OCI-LY3 (cell line): ENCODE results near the gene BIRC6.

Source experiments
- H2AFZ ChIP-seq: fragments of 200-600, 300-600 bp; shearing (Covaris generic); 2 replicates; pipeline ENCODE4 v1.6.0; 2014; ENCODE audit warnings: antibody characterized with exemption, low read depth, low read length
- H3K27ac ChIP-seq: fragments of 200-600, 300-600 bp; sonication (generic); 2 replicates; pipeline ENCODE4 v1.5.1; 2014; ENCODE audit warnings: mild to moderate bottlenecking, low read length, moderate library complexity, mixed read lengths
- H3K27me3 ChIP-seq: fragments of 200-600, 300-600 bp; sonication (generic); 2 replicates; pipeline ENCODE4 v1.6.1; 2014; ENCODE audit warnings: low read depth, low read length, mixed read lengths
- H3K36me3 ChIP-seq: fragments of 200-600, 300-600 bp; sonication (generic); replicated peaks from 2 replicates; pipeline ENCODE3; 2014; ENCODE audit warnings: low read depth, low read length, mixed read lengths
- H3K4me1 ChIP-seq: fragments of 300-600, 200-600 bp; sonication (generic); 2 replicates; pipeline ENCODE4 v1.6.1; 2014; ENCODE audit warnings: low read length, mixed read lengths
- H3K4me2 ChIP-seq: fragments of 200-600, 300-600 bp; sonication (generic); 2 replicates; pipeline ENCODE4 v1.6.1; 2014; ENCODE audit warnings: low read length, mixed read lengths
- H3K4me3 ChIP-seq: fragments of 300-600, 200-600 bp; sonication (generic); 2 replicates; pipeline ENCODE4 v1.5.1; 2014; ENCODE audit warnings: antibody characterized with exemption, mild to moderate bottlenecking, low read length, moderate library complexity
- H3K79me2 ChIP-seq: fragments of 300-600, 200-600 bp; shearing (Covaris generic); 2 replicates; pipeline ENCODE4 v1.6.1; 2014; ENCODE audit warnings: mild to moderate bottlenecking, low read length, mixed read lengths
- H3K9ac ChIP-seq: fragments of 300-600, 200-600 bp; shearing (Covaris generic); 2 replicates; pipeline ENCODE4 v1.6.0; 2014; ENCODE audit warnings: mild to moderate bottlenecking, low read length, moderate library complexity
- H3K9me3 ChIP-seq: fragments of 200-600, 300-600 bp; shearing (Covaris generic); 2 replicates; pipeline ENCODE4 v1.6.1; 2014; ENCODE audit warnings: low read length, mixed read lengths; ENCODE audit not compliant: insufficient read depth
- H4K20me1 ChIP-seq: fragments of 200-600, 300-600 bp; sonication (generic); 2 replicates; pipeline ENCODE4 v1.6.1; 2016; ENCODE audit warnings: low read length, mixed read lengths; ENCODE audit not compliant: insufficient read depth
- CTCF ChIP-seq: fragments of 200-600, 300-600 bp; sonication (generic); IDR thresholded peaks from 2 replicates; pipeline ENCODE4 v1.5.1; 2014; ENCODE audit warnings: antibody characterized with exemption, low read length, low read depth
- EZH2phosphoT487 ChIP-seq: fragments of 200-600 bp; shearing (Covaris generic); IDR thresholded peaks from 2 replicates; pipeline ENCODE4 v1.6.1; 2018; ENCODE audit warnings: antibody characterized with exemption, mixed run types, low read depth

The BIRC6 gene

GRCh38 chr2:32474381-32474780 is 117.6 kb downstream of the BIRC6 start:
- Histone ChIP-seq H3K9ac (no peak overlapping the region), H3K4me3 (no peak overlapping the region), H3K27ac (no peak overlapping the region), H3K79me2 (no peaks in the 10 kb centered on the region), H3K4me1 (no peaks in the 10 kb centered on the region), H3K9me3 (no peaks in the 10 kb centered on the region), H3K36me3 (peaks cover 15% of the 10 kb centered on the region), H4K20me1 (no peaks in the 10 kb centered on the region), H3K4me2 (no peak overlapping the region), H2AFZ (no peak overlapping the region), H3K27me3 (no peaks in the 10 kb centered on the region)
- TF ChIP-seq EZH2phosphoT487 (no peak), CTCF (no peak)

GRCh38 chr2:32478889-32479620 is 122.2 kb downstream of the BIRC6 start:
- Histone ChIP-seq H3K36me3 (peaks cover 28% of the 10 kb centered on the region), H2AFZ (no peak overlapping the region), H3K9me3 (no peaks in the 10 kb centered on the region), H3K4me2 (no peak overlapping the region), H3K27me3 (no peaks in the 10 kb centered on the region), H4K20me1 (no peaks in the 10 kb centered on the region), H3K4me1 (no peaks in the 10 kb centered on the region), H3K9ac (no peak overlapping the region), H3K4me3 (no peak overlapping the region), H3K79me2 (no peaks in the 10 kb centered on the region), H3K27ac (no peak overlapping the region)
- TF ChIP-seq CTCF (no peak), EZH2phosphoT487 (no peak)

- Histone ChIP-seq H2AFZ (no peak overlapping the region), H3K4me3 (no peak overlapping the region), H3K9ac (no peak overlapping the region), H3K36me3 (peaks cover 33% of the 10 kb centered on the region), H3K27me3 (no peaks in the 10 kb centered on the region), H3K79me2 (no peaks in the 10 kb centered on the region), H3K27ac (no peak overlapping the region), H3K4me2 (no peak overlapping the region), H3K9me3 (no peaks in the 10 kb centered on the region), H4K20me1 (no peaks in the 10 kb centered on the region), H3K4me1 (no peaks in the 10 kb centered on the region)
- TF ChIP-seq CTCF: no peak
- no peak for TF ChIP-seq EZH2phosphoT487
Measured at GRCh38 chr2:32479993-32480392, 123.2 kb downstream of the BIRC6 start.

- TF ChIP-seq CTCF (no peak), EZH2phosphoT487 (no peak)
- Histone ChIP-seq H3K27ac (no peak overlapping the region), H3K4me2 (no peak overlapping the region), H3K9ac (no peak overlapping the region), H3K79me2 (no peaks in the 10 kb centered on the region), H3K9me3 (no peaks in the 10 kb centered on the region), H4K20me1 (no peaks in the 10 kb centered on the region), H3K4me1 (no peaks in the 10 kb centered on the region), H3K36me3 (peaks cover 46% of the 10 kb centered on the region), H3K4me3 (no peak overlapping the region), H3K27me3 (no peaks in the 10 kb centered on the region), H2AFZ (no peak overlapping the region)
Measured at GRCh38 chr2:32482471-32482870, 125.6 kb downstream of the BIRC6 start.
